Measurements from ENCODE around the gene APC.

APC gene

DNA sequence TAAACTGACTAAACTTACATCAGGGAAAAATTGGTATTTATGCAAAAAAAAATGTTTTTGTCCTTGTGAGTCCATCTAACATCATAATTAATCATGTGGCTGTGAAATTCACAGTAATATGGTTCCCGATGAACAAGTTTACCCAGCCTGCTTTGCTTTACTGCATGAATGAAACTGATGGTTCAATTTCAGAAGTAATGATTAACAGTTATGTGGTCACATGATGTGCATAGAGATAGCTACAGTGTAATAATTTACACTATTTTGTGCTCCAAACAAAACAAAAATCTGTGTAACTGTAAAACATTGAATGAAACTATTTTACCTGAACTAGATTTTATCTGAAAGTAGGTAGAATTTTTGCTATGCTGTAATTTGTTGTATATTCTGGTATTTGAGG, 106.8 kb downstream of the APC start:
- no peak overlapping the region for H3K27ac ChIP-seq (ENCODE audit: insufficient read depth in 1 of 2, low read depth in 1 of 2, low read length in 2 of 2, poor library complexity in 1 of 2, severe bottlenecking in 2 of 2)
- H3K27me3 ChIP-seq (replicated peaks in 2 of 5; ENCODE audit: control insufficient read depth in 4 of 5, insufficient read depth in 5 of 5, low read length in 4 of 5): no peaks in the 10 kb centered on the region
- DNase-seq: no peak
- H3K4me1 ChIP-seq (ENCODE audit: control extremely low read depth in 1 of 4, control insufficient read depth in 4 of 4, insufficient read depth in 4 of 4, low read length in 3 of 4): peaks cover 0 to 2% (median 0%) of the 10 kb centered on the region in 4 experiments
- ChIA-PET POLR2A (no interaction called here), CTCF (no interaction called here)
- H3K4me3 ChIP-seq (ENCODE audit: control insufficient read depth in 1 of 7, extremely low read depth in 1 of 7, insufficient read depth in 4 of 7, low read depth in 2 of 7, low read length in 6 of 7): no peak overlapping the region
- peaks cover 0 to 1% (median 0%) of the 10 kb centered on the region in 5 experiments for H3K9me3 ChIP-seq (ENCODE audit: control extremely low read depth in 1 of 5, control insufficient read depth in 4 of 5, insufficient read depth in 2 of 5, low read depth in 1 of 5, low read length in 4 of 5)
- H3K36me3 ChIP-seq (ENCODE audit: control insufficient read depth in 4 of 4, insufficient read depth in 4 of 4, low read length in 3 of 4): peaks cover 3 to 16% (median 4%) of the 10 kb centered on the region in 4 experiments
- no CpG with 5 or more reads among the region's 1 CpG for WGBS (ENCODE audit: insufficient coverage)

DNA sequence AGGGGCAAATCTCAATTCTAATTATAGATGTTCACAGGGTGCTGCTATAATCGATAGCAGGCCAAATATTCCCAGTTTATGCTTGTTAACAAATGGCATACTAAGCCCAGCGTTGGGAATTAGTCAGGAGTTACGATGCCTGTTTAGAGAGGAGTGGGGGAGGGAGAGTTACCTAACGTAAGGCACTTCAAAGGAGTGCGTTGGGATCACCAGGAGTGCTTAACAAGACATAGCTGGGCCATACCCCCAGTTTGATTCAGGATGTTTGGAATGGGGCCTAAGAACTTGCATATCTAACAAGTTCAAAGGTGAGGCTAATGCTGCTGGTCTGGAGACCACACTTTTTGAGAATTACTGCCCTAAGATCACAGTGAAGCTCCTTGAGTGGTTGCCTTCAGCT, 108.9 kb downstream of the APC start:
- WGBS (ENCODE audit: insufficient coverage): 93% methylated on average over 3 of the region's 5 CpGs
- DNase-seq: no peak
- POLR2A ChIA-PET: no interaction called here
- CTCF ChIA-PET: no interaction called here
- Histone ChIP-seq H3K27ac (ENCODE audit: insufficient read depth in 1 of 2, low read depth in 1 of 2, low read length in 2 of 2, poor library complexity in 1 of 2, severe bottlenecking in 2 of 2) (no peak overlapping the region), H3K4me1 (ENCODE audit: control extremely low read depth in 1 of 4, control insufficient read depth in 4 of 4, insufficient read depth in 4 of 4, low read length in 3 of 4) (peaks cover 0 to 2% (median 0%) of the 10 kb centered on the region in 4 experiments), H3K4me3 (ENCODE audit: control insufficient read depth in 1 of 7, extremely low read depth in 1 of 7, insufficient read depth in 4 of 7, low read depth in 2 of 7, low read length in 6 of 7) (no peak overlapping the region), H3K27me3 (replicated peaks in 2 of 5; ENCODE audit: control insufficient read depth in 4 of 5, insufficient read depth in 5 of 5, low read length in 4 of 5) (peaks cover 0 to 2% (median 0%) of the 10 kb centered on the region in 5 experiments), H3K9me3 (ENCODE audit: control extremely low read depth in 1 of 5, control insufficient read depth in 4 of 5, insufficient read depth in 2 of 5, low read depth in 1 of 5, low read length in 4 of 5) (no peaks in the 10 kb centered on the region), H3K36me3 (ENCODE audit: control insufficient read depth in 4 of 4, insufficient read depth in 4 of 4, low read length in 3 of 4) (peaks cover 0 to 4% (median 2%) of the 10 kb centered on the region in 4 experiments)

DNA sequence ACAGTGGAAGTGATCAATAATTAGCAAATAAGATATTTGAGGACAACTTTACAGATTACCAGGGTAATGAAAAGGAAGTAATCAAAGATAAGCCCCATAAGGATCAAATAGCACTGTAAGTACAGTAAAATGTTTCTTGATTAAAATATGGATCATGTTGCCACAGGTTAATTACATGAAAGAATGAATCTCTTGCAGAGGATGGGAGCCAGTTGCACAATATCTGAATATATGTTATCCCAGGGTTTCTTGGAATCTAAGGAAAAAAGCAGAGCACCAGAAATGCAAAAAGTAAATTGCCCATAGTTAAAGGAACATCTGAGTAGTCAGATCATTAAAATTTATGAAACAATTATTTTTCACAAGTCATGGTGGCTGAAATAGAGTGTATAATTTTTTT, 109.6 kb downstream of the APC start:
- H3K27ac ChIP-seq (ENCODE audit: insufficient read depth in 1 of 2, low read depth in 1 of 2, low read length in 2 of 2, poor library complexity in 1 of 2, severe bottlenecking in 2 of 2): no peak overlapping the region
- peaks cover 0 to 2% (median 0%) of the 10 kb centered on the region in 5 experiments for H3K27me3 ChIP-seq (replicated peaks in 2 of 5; ENCODE audit: control insufficient read depth in 4 of 5, insufficient read depth in 5 of 5, low read length in 4 of 5)
- ChIA-PET CTCF (no interaction called here), POLR2A (no interaction called here)
- H3K9me3 ChIP-seq (ENCODE audit: control extremely low read depth in 1 of 5, control insufficient read depth in 4 of 5, insufficient read depth in 2 of 5, low read depth in 1 of 5, low read length in 4 of 5): no peaks in the 10 kb centered on the region
- peaks cover 0 to 3% (median 1%) of the 10 kb centered on the region in 4 experiments for H3K36me3 ChIP-seq (ENCODE audit: control insufficient read depth in 4 of 4, insufficient read depth in 4 of 4, low read length in 3 of 4)
- H3K4me3 ChIP-seq (ENCODE audit: control insufficient read depth in 1 of 7, extremely low read depth in 1 of 7, insufficient read depth in 4 of 7, low read depth in 2 of 7, low read length in 6 of 7): no peak overlapping the region
- no peak for DNase-seq
- peaks cover 0 to 2% (median 0%) of the 10 kb centered on the region in 4 experiments for H3K4me1 ChIP-seq (ENCODE audit: control extremely low read depth in 1 of 4, control insufficient read depth in 4 of 4, insufficient read depth in 4 of 4, low read length in 3 of 4)

DNA sequence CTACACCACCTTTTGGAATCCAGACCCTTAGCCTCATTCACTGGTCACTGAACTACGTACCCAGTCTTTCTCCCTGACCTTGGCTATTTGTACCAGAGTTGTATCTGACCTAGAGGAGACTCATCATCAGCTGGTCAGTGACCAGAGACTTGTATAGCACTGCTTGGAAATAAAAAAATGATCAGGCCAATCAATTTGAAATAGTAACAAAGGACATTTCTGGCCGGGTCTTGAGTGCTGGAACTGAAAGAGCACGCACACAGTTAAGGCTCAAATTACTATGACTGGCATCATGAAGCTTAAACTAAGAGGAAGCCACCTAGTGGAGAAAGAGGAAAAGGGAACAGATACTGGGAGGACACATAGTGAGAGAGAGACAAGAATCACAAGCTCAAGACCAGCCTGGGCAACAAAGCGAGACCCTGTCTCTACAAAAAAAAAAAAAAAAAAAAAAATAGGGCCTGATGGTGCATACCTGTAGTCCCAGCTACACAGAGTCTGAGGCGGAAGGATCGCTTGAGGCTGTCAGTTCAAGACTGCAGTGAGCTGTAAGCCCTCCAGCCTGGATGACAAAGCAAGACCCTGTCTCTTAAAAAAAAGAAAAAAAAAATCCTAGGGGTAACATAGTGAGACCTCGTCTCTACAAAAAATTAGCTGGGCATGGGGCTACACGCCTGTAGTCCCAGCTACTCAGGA, 110.6 kb downstream of the APC start:
- Histone ChIP-seq H3K4me1 (ENCODE audit: control extremely low read depth in 1 of 4, control insufficient read depth in 4 of 4, insufficient read depth in 4 of 4, low read length in 3 of 4) (peaks cover 0 to 2% (median 0%) of the 10 kb centered on the region in 4 experiments), H3K4me3 (ENCODE audit: control insufficient read depth in 1 of 7, extremely low read depth in 1 of 7, insufficient read depth in 4 of 7, low read depth in 2 of 7, low read length in 6 of 7) (peak overlapping the region in 1 of 7 experiments; percentile 8), H3K36me3 (ENCODE audit: control insufficient read depth in 4 of 4, insufficient read depth in 4 of 4, low read length in 3 of 4) (no peaks in the 10 kb centered on the region), H3K27me3 (replicated peaks in 2 of 5; ENCODE audit: control insufficient read depth in 4 of 5, insufficient read depth in 5 of 5, low read length in 4 of 5) (peaks cover 0 to 2% (median 0%) of the 10 kb centered on the region in 5 experiments), H3K27ac (ENCODE audit: insufficient read depth in 1 of 2, low read depth in 1 of 2, low read length in 2 of 2, poor library complexity in 1 of 2, severe bottlenecking in 2 of 2) (no peak overlapping the region), H3K9me3 (ENCODE audit: control extremely low read depth in 1 of 5, control insufficient read depth in 4 of 5, insufficient read depth in 2 of 5, low read depth in 1 of 5, low read length in 4 of 5) (no peaks in the 10 kb centered on the region)
- peak; percentile 55 to 83 (median 80) for DNase-seq
- 69% methylated on average over 7 of the region's 8 CpGs for WGBS (ENCODE audit: insufficient coverage)
- ChIA-PET CTCF (interaction anchor here (0.6 to 1.6 kb wide), 10 partner anchors 11 to 294 kb away, joined by 3 to 10 read pairs (median 3); partner anchors contain the start of gene SRP19), POLR2A (no interaction called here)

DNA sequence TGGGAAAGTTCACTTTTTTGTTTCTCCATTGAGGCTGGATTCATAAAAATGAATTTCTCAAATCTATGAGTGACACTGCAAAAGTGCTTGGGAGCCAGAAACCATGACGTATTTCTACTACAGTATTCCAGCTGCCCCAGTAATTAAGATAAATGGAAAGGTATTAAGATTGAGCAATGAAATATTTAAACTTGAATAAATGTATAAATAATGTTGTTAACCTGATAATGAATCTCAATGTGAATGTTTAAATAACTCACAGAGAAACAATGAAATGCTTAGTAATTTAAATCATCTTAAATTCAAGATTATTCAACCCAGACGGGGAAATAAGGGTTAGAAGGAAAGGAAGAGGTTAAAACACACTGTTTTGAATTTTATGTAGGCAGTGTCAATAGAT, 112.2 kb downstream of the APC start:
- H3K4me3 ChIP-seq (ENCODE audit: control insufficient read depth in 1 of 7, extremely low read depth in 1 of 7, insufficient read depth in 4 of 7, low read depth in 2 of 7, low read length in 6 of 7): no peak overlapping the region
- no peak overlapping the region for H3K27ac ChIP-seq (ENCODE audit: insufficient read depth in 1 of 2, low read depth in 1 of 2, low read length in 2 of 2, poor library complexity in 1 of 2, severe bottlenecking in 2 of 2)
- peaks cover 0 to 8% (median 0%) of the 10 kb centered on the region in 5 experiments for H3K27me3 ChIP-seq (replicated peaks in 2 of 5; ENCODE audit: control insufficient read depth in 4 of 5, insufficient read depth in 5 of 5, low read length in 4 of 5)
- no peak for DNase-seq
- CTCF ChIA-PET: no interaction called here
- H3K36me3 ChIP-seq (ENCODE audit: control insufficient read depth in 4 of 4, insufficient read depth in 4 of 4, low read length in 3 of 4): no peaks in the 10 kb centered on the region
- POLR2A ChIA-PET: no interaction called here
- WGBS (ENCODE audit: insufficient coverage): no CpG with 5 or more reads among the region's 2 CpGs
- peaks cover 0 to 12% (median 4%) of the 10 kb centered on the region in 5 experiments for H3K9me3 ChIP-seq (ENCODE audit: control extremely low read depth in 1 of 5, control insufficient read depth in 4 of 5, insufficient read depth in 2 of 5, low read depth in 1 of 5, low read length in 4 of 5)
- H3K4me1 ChIP-seq (ENCODE audit: control extremely low read depth in 1 of 4, control insufficient read depth in 4 of 4, insufficient read depth in 4 of 4, low read length in 3 of 4): peaks cover 0 to 2% (median 0%) of the 10 kb centered on the region in 4 experiments

DNA sequence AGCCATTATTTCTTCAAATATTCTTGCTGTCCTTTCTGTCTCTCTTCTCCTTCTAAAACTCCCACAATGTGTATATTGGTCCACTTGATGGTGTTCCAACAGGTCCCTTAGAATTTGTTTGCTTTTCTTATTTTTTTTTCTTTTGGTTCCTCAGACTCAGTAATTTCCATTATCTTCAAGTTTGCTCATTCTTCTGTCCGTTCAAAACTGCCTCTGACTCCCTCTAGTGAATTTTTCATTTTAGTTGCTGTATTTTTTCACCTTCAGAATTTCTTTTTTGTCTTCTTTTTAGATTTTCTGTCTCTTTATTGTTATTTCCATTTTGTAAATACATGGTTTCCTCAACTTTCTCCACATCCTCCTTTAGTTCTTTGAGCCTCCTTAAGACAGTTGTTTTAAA, 117.0 kb downstream of the APC start:
- CTCF ChIA-PET: no interaction called here
- H3K4me3 ChIP-seq (ENCODE audit: control insufficient read depth in 1 of 7, extremely low read depth in 1 of 7, insufficient read depth in 4 of 7, low read depth in 2 of 7, low read length in 6 of 7): no peak overlapping the region
- H3K27me3 ChIP-seq (replicated peaks in 2 of 5; ENCODE audit: control insufficient read depth in 4 of 5, insufficient read depth in 5 of 5, low read length in 4 of 5): peaks cover 0 to 15% (median 6%) of the 10 kb centered on the region in 5 experiments
- no peaks in the 10 kb centered on the region for H3K4me1 ChIP-seq (ENCODE audit: control extremely low read depth in 1 of 4, control insufficient read depth in 4 of 4, insufficient read depth in 4 of 4, low read length in 3 of 4)
- H3K36me3 ChIP-seq (ENCODE audit: control insufficient read depth in 4 of 4, insufficient read depth in 4 of 4, low read length in 3 of 4): no peaks in the 10 kb centered on the region
- no CpG with 5 or more reads among the region's 1 CpG for WGBS (ENCODE audit: insufficient coverage)
- DNase-seq: no peak
- POLR2A ChIA-PET: no interaction called here
- H3K9me3 ChIP-seq (ENCODE audit: control extremely low read depth in 1 of 5, control insufficient read depth in 4 of 5, insufficient read depth in 2 of 5, low read depth in 1 of 5, low read length in 4 of 5): peaks cover 0 to 13% (median 4%) of the 10 kb centered on the region in 5 experiments
- H3K27ac ChIP-seq (ENCODE audit: insufficient read depth in 1 of 2, low read depth in 1 of 2, low read length in 2 of 2, poor library complexity in 1 of 2, severe bottlenecking in 2 of 2): no peak overlapping the region

DNA sequence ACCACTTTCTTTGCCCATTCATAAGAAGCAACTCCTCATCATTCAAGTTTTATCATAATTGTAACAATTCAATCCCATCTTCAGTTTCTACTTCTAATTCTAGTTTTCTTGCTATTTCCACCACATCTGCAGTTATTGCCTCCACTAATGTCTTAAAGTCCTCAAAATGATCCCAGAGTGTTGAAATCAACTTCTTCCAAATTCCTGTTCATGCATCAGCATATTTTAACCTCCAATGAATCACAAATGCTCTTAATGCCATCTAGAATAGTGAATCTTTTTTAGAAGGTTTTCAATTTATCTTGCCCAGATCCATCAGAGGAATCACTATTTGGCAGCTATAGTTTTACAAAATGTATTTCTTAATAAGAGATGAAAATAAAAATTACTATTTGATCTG, 120.2 kb downstream of the APC start:
- Histone ChIP-seq H3K27ac (ENCODE audit: insufficient read depth in 1 of 2, low read depth in 1 of 2, low read length in 2 of 2, poor library complexity in 1 of 2, severe bottlenecking in 2 of 2) (no peak overlapping the region), H3K4me3 (ENCODE audit: control insufficient read depth in 1 of 7, extremely low read depth in 1 of 7, insufficient read depth in 4 of 7, low read depth in 2 of 7, low read length in 6 of 7) (no peak overlapping the region), H3K36me3 (ENCODE audit: control insufficient read depth in 4 of 4, insufficient read depth in 4 of 4, low read length in 3 of 4) (no peaks in the 10 kb centered on the region), H3K9me3 (ENCODE audit: control extremely low read depth in 1 of 5, control insufficient read depth in 4 of 5, insufficient read depth in 2 of 5, low read depth in 1 of 5, low read length in 4 of 5) (peaks cover 0 to 13% (median 4%) of the 10 kb centered on the region in 5 experiments), H3K27me3 (replicated peaks in 2 of 5; ENCODE audit: control insufficient read depth in 4 of 5, insufficient read depth in 5 of 5, low read length in 4 of 5) (peaks cover 0 to 13% (median 6%) of the 10 kb centered on the region in 5 experiments), H3K4me1 (ENCODE audit: control extremely low read depth in 1 of 4, control insufficient read depth in 4 of 4, insufficient read depth in 4 of 4, low read length in 3 of 4) (peaks cover 0 to 14% (median 12%) of the 10 kb centered on the region in 4 experiments)
- POLR2A ChIA-PET: no interaction called here
- CTCF ChIA-PET: interaction anchor here (0.7 to 2.1 kb wide), 2 partner anchors 9 to 144 kb away, joined by 3 to 10 read pairs; no protein-coding TSS in a partner anchor
- no peak for DNase-seq
